ENCODE results near the gene MTHFD1L.

GRCh38 chr6:151096255-151096612 lies 230.7 kb downstream of the MTHFD1L start:
- TF ChIP-seq POLR2A (IDR thresholded peaks at IDR 0.05) = no peak
- TF ChIP-seq CTCF (IDR thresholded peaks at IDR 0.05) = no peak
- TF ChIP-seq POLR2AphosphoS5 (IDR thresholded peaks at IDR 0.05) = no peak
